Adipocyte (in vitro differentiated cells): Measurements from ENCODE around the gene NCS1.
"Not testable (repeated sequence)": the region's sequence is repeated elsewhere in the genome, so short reads cannot be mapped to it uniquely, and the experiment has no call there.

Experiments
- DNase-seq: peaks from one replicate; pipeline ENCODE4 v3.0.0-alpha.2; 2015; ENCODE audit warnings: low read depth
- H3K27me3 ChIP-seq: replicated peaks from 2 replicates; pipeline ENCODE4 v1.7.0; 2013; ENCODE audit warnings: mild to moderate bottlenecking, low read length, moderate library complexity; ENCODE audit not compliant: control insufficient read depth, insufficient read depth
- H3K36me3 ChIP-seq: 2 replicates; pipeline ENCODE4 v1.7.0; 2013; ENCODE audit warnings: low read length, mild to moderate bottlenecking, moderate library complexity; ENCODE audit not compliant: control insufficient read depth, insufficient read depth, severe bottlenecking
- H3K4me1 ChIP-seq: 2 replicates; pipeline ENCODE4 v1.7.0; 2013; ENCODE audit warnings: mild to moderate bottlenecking, low read length, moderate library complexity; ENCODE audit not compliant: control insufficient read depth, insufficient read depth
- H3K4me3 ChIP-seq: 2 replicates; pipeline ENCODE4 v1.7.0; 2013; ENCODE audit warnings: mild to moderate bottlenecking, low read length, moderate library complexity
- H3K9ac ChIP-seq: 2 replicates; pipeline ENCODE4 v1.7.0; 2013; ENCODE audit warnings: mild to moderate bottlenecking, low read length, moderate library complexity
- H3K9me3 ChIP-seq: 2 replicates; pipeline ENCODE4 v1.7.0; 2013; ENCODE audit warnings: mild to moderate bottlenecking, low read length, moderate library complexity; ENCODE audit not compliant: control insufficient read depth

The NCS1 gene

DNA sequence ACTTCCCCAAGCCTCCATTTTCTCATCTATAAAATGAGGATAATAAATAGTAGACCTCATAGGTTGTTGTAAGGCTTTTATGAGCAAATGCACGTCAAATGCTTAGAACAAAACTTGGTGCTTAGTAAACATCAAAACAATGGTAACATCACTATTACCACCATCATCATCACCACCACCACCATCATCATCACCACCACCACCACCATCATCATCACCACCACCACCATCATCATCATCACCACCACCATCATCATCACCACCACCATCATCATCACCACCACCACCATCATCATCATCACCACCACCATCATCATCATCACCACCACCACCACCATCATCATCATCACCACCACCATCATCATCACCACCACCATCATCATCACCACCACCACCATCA, 105.3 kb downstream of the NCS1 start:
- peaks cover 12% of the 10 kb centered on the region for H3K27me3 ChIP-seq
- H3K4me1 ChIP-seq, H3K9me3 ChIP-seq, H3K36me3 ChIP-seq, H3K9ac ChIP-seq, H3K4me3 ChIP-seq, DNase-seq: not testable (repeated sequence)

DNA sequence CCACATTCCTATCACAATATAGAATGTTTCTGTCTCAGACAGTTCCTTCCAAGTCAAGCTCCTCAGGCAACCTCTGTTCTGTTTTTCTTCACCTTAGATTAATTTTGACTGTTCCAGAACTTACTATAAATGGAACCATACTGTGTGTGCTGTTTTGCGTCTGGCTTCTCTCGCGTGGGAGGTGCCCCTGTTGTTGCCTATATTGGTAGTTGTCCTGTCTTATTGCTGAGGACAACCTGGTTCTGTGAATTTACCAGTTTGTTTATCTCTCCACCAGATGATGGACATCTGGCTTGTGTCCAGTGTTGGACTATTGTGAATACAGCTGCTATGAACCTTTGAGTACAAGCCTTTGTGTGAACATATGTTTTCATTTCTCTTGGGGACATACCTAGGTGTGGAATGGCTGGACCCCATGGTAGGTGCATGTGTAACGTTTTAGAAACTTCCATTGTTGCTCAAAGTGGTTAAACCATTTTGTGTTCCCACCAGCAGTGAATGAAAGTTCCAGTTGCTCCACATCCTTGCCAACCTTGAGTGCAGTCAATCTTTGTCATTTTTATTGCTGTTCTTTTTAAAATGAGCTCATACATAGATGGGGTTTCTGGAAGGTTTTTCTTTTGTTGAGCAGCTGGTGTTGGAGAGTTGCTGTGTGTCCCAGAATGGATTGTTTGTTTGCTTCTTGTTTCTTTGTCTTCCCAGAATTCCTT, 111.5 kb downstream of the NCS1 start:
- no peaks in the 10 kb centered on the region for H3K36me3 ChIP-seq
- H3K27me3 ChIP-seq, result peaks cover 56% of the 10 kb centered on the region
- no peaks in the 10 kb centered on the region for H3K9me3 ChIP-seq
- peak; percentile 56 for DNase-seq
- H3K4me1 ChIP-seq, result peaks cover 10% of the 10 kb centered on the region
- no peak overlapping the region for H3K4me3 ChIP-seq
- H3K9ac ChIP-seq, result no peak overlapping the region

DNA sequence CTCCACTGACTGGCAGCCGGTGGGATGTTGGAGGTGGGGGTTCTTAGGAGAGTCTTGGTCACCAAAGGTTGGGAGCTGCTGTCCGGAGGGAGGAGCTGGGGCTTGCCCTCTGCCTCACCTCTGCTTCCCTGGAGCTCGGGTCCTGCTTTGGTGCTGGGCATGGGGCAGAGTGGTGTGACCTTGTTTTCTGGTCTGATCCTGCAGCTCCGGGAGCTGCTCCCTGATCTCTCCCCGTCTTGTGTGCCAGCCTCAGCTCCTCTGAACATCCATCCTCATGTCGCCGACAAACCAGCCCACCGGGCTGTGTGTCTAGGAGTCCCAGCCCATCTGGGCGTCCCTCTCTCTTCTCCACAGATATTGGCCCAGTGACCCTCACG, 112.0 kb downstream of the NCS1 start:
- Histone ChIP-seq H3K4me1 (peaks cover 10% of the 10 kb centered on the region), H3K27me3 (peaks cover 61% of the 10 kb centered on the region), H3K9ac (no peak overlapping the region), H3K4me3 (no peak overlapping the region), H3K36me3 (no peaks in the 10 kb centered on the region), H3K9me3 (no peaks in the 10 kb centered on the region)
- DNase-seq, result no peak

DNA sequence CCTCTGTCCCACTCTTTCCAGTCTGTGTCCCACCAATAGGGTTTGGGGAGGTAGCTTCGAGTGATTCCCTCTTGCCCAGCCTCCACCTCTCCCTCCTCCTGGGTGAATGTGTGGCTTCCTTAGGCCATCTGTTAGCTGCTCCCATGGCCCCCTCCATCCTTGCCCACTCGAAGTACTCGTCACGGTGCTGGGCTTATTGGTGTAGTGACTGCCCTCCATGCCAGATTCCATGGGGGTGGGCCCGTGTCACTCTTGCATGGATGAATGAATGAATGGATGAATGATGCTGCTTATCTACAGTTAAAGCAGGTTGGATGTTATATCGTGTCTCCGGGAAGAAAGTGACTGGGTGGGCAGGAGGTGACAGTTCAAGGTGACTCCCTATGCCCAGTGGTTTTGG, 112.5 kb downstream of the NCS1 start:
- Histone ChIP-seq H3K9ac (no peak overlapping the region), H3K9me3 (no peaks in the 10 kb centered on the region), H3K4me1 (peaks cover 10% of the 10 kb centered on the region), H3K27me3 (peaks cover 63% of the 10 kb centered on the region), H3K36me3 (no peaks in the 10 kb centered on the region), H3K4me3 (no peak overlapping the region)
- no peak for DNase-seq

DNA sequence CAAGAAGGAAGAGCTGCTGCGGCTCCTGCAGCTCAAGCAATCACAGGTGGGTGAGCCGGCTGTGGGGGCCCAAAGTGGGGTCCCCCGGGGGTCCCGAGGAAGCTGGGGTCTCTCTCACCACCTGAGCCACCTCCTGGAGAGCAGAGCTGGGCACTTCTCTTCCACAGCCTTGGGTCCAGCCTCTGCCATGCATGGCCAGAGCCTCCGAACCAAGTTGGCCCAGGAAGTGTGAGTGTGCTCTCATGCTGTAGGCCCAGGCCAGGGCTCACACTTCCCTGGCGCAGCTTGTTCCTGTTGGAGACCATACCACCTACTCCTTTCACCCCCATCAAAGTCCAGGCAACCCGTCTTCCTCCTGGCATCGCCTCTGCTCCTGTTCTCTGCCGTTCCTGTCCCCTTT, 113.1 kb downstream of the NCS1 start:
- no peak overlapping the region for H3K4me3 ChIP-seq
- no peaks in the 10 kb centered on the region for H3K9me3 ChIP-seq
- no peak overlapping the region for H3K9ac ChIP-seq
- H3K36me3 ChIP-seq, result no peaks in the 10 kb centered on the region
- peaks cover 67% of the 10 kb centered on the region for H3K27me3 ChIP-seq
- H3K4me1 ChIP-seq, result peaks cover 11% of the 10 kb centered on the region
- DNase-seq, result no peak

DNA sequence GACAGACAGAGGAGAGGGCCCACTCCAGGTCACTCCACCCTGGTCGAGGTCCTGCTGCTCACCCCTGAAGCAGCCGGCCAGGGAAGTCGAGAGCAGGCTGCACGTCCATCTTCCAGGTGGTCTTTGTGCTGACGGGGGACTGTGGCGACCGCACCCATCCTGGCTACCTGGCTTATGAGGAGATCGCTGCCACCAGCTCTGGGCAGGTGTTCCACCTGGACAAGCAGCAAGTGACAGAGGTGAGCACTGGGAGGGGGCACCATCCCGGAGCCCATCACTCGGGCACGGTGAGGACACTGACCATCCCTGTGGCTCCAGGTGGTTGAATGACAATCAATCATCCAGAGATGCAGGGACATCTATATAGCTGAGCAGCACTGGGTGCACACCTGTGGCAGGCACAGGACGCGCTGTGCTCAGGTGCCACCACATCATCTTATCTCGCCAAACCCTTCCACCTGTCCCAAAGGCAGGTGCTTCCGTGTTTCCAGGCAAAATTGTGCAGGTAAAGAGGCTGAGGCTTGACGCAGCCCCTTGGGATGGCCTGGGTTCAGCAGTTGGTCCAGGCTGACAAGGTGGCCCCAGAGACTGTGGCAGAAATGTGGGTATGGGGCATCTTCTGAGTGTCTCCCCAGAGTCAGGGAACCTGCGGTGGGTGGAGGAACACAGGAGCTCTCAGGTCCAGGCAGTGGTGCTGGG, 114.0 kb downstream of the NCS1 start:
- no peaks in the 10 kb centered on the region for H3K9me3 ChIP-seq
- H3K4me3 ChIP-seq, result no peak overlapping the region
- no peak for DNase-seq
- peaks cover 61% of the 10 kb centered on the region for H3K27me3 ChIP-seq
- no peak overlapping the region for H3K9ac ChIP-seq
- no peaks in the 10 kb centered on the region for H3K36me3 ChIP-seq
- peaks cover 18% of the 10 kb centered on the region for H3K4me1 ChIP-seq
